Upper lobe of left lung (tissue), 6 donors: ENCODE results near the gene SYT8. TPM values are rescaled to one million over a fixed set of nuclear protein-coding genes. Genes with fewer than 3 reads are reported as not detected.

ENCODE experiments used
- ATAC-seq, 2 donors: fragments of 200-7000 bp; cut with Tn5 transposase; one replicate each; pipeline ENCODE4 v1.9.1; 2022; ENCODE audit warnings: mild to moderate bottlenecking in 2 of 2, moderate library complexity in 2 of 2; ENCODE audit not compliant: low FRiP score in 2 of 2
- DNase-seq, 2 donors: peaks; one replicate each; pipeline ENCODE4 v3.0.0-alpha.2; 2019 to 2020
- H3K27ac ChIP-seq, 4 donors: fragments of 200-600 bp; sonication (generic); one replicate each; pipeline ENCODE4 v1.5.1; 2016 to 2019
- H3K27me3 ChIP-seq, 4 donors: fragments of 200-600 bp; sonication (generic); one replicate each; pipeline ENCODE4 v1.5.1; 2017 to 2019
- H3K36me3 ChIP-seq, 4 donors: fragments of 200-600 bp; sonication (generic); one replicate each; pipeline ENCODE4 v1.5.1; 2016 to 2019
- H3K4me1 ChIP-seq, 4 donors: fragments of 200-600 bp; sonication (generic); one replicate each; pipeline ENCODE4 v1.5.1; 2018 to 2019
- H3K4me3 ChIP-seq, 4 donors: fragments of 200-600 bp; sonication (generic); one replicate each; pipeline ENCODE4 v1.5.1; 2017 to 2019; ENCODE audit warnings: mild to moderate bottlenecking in 2 of 4, moderate library complexity in 1 of 4
- H3K9me3 ChIP-seq, 4 donors: fragments of 200-600 bp; sonication (generic); one replicate each; pipeline ENCODE4 v1.5.1; 2018 to 2019
- EP300 ChIP-seq, 4 donors: sonication (generic); formaldehyde crosslinking; IDR thresholded peaks; one replicate each; pipeline ENCODE4 v1.5.1; 2017; ENCODE audit warnings: antibody characterized with exemption in 4 of 4, control low read depth in 2 of 4
- POLR2A ChIP-seq, 4 donors: fragments of 450-650 bp; IDR thresholded peaks; one replicate each; pipeline ENCODE4 v1.5.1; 2016 to 2017; ENCODE audit warnings: antibody characterized with exemption in 4 of 4, mild to moderate bottlenecking in 2 of 4
- POLR2AphosphoS5 ChIP-seq, 2 donors: sonication (generic); formaldehyde crosslinking; IDR thresholded peaks; one replicate each; pipeline ENCODE4 v1.5.1; 2017; ENCODE audit warnings: antibody characterized with exemption in 2 of 2
- WGBS, 2 donors: methylation state at CpG; one replicate each; pipeline ENCODE4 v1.1.5; 2017 to 2018; 5-methylcytosine and 5-hydroxymethylcytosine counted together
- total RNA-seq, 6 donors: library from RNA; depleted of rRNA in 4 of 6; stranded (reverse); fragments of >200 nt in 4 of 6; gene quantifications; one replicate each; pipeline versions ENCODE4 v1.1.0 to v1.2.1, GENCODE V29; 2016 to 2021
- TF ChIP-seq, protein P1 (sequence below), 6 experiments: fragments of 450-650 bp in 4 of 6; fragments of 200-600 bp in 2 of 6; sonication (generic) in 2 of 6; IDR thresholded peaks; one replicate each; pipeline ENCODE4 v1.5.1; 2016 to 2019; ENCODE audit warnings: antibody characterized with exemption in 6 of 6
- donor health status: DM: no; HTN: no; CAD: no; lungs with moderate emphysema.
- donor health status: DM: no; HTN: yes; CAD: no; lungs with severe emphysema.

Gene SYT8
- total RNA-seq, 6 donors from 2014 or later = 7.4 to 31.3 (median 22.9) TPM

DNA sequence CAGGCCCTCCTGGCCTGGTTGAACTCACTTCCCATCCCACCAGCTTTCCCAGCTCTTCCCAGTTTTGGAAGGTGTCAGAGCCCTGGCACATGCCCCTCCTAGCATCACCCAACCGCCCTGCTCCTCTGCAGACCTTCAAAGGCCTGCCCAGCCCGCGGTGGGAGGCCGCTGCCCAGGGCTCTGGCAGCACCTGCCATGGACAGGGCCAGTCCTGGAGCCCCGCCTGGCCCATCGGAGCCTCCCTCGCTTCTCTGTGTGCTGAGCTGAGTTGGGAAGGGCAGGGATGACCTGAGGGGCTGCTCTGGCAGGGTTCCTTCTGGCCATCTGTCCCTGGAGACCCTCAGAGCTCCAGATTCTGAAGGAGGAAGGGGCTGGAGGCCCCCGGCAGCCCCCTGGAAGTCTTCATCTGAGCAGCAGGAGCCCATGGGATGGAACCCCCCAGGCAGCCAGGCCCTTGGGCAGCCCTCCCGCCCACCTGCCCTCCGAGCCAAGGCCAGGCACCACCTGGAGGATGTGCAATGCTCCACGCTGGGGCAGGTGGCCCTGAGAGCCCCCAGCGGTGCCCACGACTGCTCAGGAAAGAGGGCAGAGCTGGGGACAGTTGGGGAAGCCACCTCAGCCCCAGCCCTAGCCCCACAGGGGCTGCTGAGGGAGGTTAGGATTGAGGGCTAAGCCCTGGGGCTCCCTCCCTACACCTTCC, 21.7 kb downstream of the SYT8 start:
- Histone ChIP-seq H3K4me1 (peaks cover 4 to 30% (median 10%) of the 10 kb centered on the region in 4 donors), H3K9me3 (no peaks in the 10 kb centered on the region), H3K27ac (no peak overlapping the region), H3K4me3 (no peak overlapping the region), H3K27me3 (no peaks in the 10 kb centered on the region), H3K36me3 (no peaks in the 10 kb centered on the region)
- DNase-seq = peak in 1 of 2 donors; percentile 68
- WGBS, 2 donors = 87 to 96% methylated on average over 4 to 13 of the region's 13 CpGs
- ATAC-seq = no peak
- no peak for TF ChIP-seq POLR2A (IDR thresholded peaks at IDR 0.05)
- no peak for TF ChIP-seq POLR2AphosphoS5 (IDR thresholded peaks at IDR 0.05)
- no peak for TF ChIP-seq EP300 (IDR thresholded peaks at IDR 0.05)
- TF ChIP-seq, protein P1, sequence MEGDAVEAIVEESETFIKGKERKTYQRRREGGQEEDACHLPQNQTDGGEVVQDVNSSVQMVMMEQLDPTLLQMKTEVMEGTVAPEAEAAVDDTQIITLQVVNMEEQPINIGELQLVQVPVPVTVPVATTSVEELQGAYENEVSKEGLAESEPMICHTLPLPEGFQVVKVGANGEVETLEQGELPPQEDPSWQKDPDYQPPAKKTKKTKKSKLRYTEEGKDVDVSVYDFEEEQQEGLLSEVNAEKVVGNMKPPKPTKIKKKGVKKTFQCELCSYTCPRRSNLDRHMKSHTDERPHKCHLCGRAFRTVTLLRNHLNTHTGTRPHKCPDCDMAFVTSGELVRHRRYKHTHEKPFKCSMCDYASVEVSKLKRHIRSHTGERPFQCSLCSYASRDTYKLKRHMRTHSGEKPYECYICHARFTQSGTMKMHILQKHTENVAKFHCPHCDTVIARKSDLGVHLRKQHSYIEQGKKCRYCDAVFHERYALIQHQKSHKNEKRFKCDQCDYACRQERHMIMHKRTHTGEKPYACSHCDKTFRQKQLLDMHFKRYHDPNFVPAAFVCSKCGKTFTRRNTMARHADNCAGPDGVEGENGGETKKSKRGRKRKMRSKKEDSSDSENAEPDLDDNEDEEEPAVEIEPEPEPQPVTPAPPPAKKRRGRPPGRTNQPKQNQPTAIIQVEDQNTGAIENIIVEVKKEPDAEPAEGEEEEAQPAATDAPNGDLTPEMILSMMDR (IDR thresholded peaks at IDR 0.05) = no peak

DNA sequence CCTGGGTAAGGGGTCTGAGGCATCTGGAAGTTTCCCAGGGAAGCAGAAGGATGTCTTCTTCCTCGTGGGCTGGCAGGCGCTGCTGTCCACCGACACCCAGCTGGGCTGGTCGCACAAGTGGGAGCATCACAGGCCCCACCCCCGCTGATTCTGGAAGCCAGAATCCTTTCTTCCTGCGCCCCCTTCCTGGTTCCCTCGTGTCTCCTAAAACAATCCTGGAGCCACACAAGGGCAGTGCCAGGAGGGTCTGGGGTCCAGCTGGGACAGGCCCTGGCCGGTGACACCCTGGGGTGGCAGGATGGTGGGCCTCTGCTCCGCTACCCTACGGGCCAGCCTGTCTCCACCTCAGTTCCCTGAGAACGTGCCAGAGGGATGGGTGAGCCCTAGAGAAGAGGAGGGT, 22.3 kb downstream of the SYT8 start:
- TF ChIP-seq, protein P1 (IDR thresholded peaks at IDR 0.05) = no peak
- no peak for TF ChIP-seq POLR2AphosphoS5 (IDR thresholded peaks at IDR 0.05)
- no peak for TF ChIP-seq POLR2A (IDR thresholded peaks at IDR 0.05)
- TF ChIP-seq EP300 (IDR thresholded peaks at IDR 0.05) = no peak
- ATAC-seq (no peak), DNase-seq (peak in 1 of 2 donors; percentile 44)
- H3K36me3 ChIP-seq = no peaks in the 10 kb centered on the region
- no peaks in the 10 kb centered on the region for H3K9me3 ChIP-seq
- H3K27me3 ChIP-seq = no peaks in the 10 kb centered on the region
- H3K4me3 ChIP-seq = no peak overlapping the region
- 80 to 84% methylated on average over 2 to 9 of the region's 11 CpGs for WGBS, 2 donors
- no peak overlapping the region for H3K27ac ChIP-seq
- H3K4me1 ChIP-seq = peaks cover 0 to 24% (median 5%) of the 10 kb centered on the region in 4 donors

DNA sequence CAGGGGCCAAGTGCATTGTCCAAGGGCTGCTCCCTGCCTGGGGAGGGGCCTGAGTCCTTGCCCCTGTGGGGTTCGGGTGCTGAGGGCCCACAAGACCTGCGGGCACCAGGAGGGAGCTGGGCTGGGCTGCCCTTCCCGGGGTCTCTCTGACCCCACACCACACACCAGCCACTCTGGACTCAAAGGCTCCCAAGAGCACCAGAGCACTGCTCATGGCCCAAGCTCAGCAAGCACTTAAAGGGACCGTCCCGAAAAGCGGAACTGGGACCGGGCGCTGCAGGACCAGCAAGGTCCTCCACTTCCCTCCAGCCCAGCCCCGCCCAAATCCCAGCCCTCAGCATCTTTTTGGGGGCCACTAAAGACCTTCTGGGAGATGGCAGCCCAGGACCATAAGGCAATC, 23.4 kb downstream of the SYT8 start:
- peaks cover 3 to 22% (median 4%) of the 10 kb centered on the region in 4 donors for H3K4me1 ChIP-seq
- TF ChIP-seq, protein P1 (IDR thresholded peaks at IDR 0.05) = no peak
- no peak for TF ChIP-seq POLR2AphosphoS5 (IDR thresholded peaks at IDR 0.05)
- TF ChIP-seq POLR2A (IDR thresholded peaks at IDR 0.05) = no peak
- no peak for TF ChIP-seq EP300 (IDR thresholded peaks at IDR 0.05)
- ATAC-seq = peak in 1 of 2 donors; percentile 36
- H3K27ac ChIP-seq = no peak overlapping the region
- DNase-seq = peak in 1 of 2 donors; percentile 53
- no peaks in the 10 kb centered on the region for H3K36me3 ChIP-seq
- H3K9me3 ChIP-seq = no peaks in the 10 kb centered on the region
- H3K4me3 ChIP-seq = no peak overlapping the region
- H3K27me3 ChIP-seq = no peaks in the 10 kb centered on the region
- WGBS, 2 donors = 83 to 85% methylated on average over 8 to 9 of the region's 9 CpGs

DNA sequence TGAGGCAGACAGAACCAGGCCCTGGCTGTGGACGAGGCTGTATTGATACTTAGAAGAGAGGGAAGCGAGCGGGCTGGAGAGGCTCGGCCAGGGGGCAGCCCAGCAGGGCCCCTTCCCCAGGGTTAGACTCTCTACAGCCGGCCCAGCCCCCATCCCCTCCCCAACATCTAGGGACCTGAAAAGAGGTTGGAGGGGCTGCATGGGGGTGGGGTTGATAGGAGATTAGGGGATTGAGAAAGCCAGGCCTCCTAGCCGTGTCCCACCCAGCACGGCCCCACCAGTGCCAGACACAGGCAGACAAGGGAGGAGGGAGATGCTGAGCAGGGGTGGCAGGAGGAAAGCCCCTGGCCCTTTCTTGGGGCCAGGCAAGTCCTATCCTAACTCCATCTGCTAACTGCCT, 23.8 kb downstream of the SYT8 start:
- DNase-seq (peak in 1 of 2 donors; percentile 40), ATAC-seq (no peak)
- Histone ChIP-seq H3K27ac (no peak overlapping the region), H3K4me1 (peaks cover 7 to 26% (median 9%) of the 10 kb centered on the region in 4 donors), H3K36me3 (no peaks in the 10 kb centered on the region), H3K9me3 (no peaks in the 10 kb centered on the region), H3K27me3 (no peaks in the 10 kb centered on the region), H3K4me3 (no peak overlapping the region)
- 74 to 92% methylated on average over 6 to 7 of the region's 7 CpGs for WGBS, 2 donors
- no peak for TF ChIP-seq POLR2A (IDR thresholded peaks at IDR 0.05)
- TF ChIP-seq, protein P1 (IDR thresholded peaks at IDR 0.05) = no peak
- TF ChIP-seq POLR2AphosphoS5 (IDR thresholded peaks at IDR 0.05) = no peak
- TF ChIP-seq EP300 (IDR thresholded peaks at IDR 0.05) = no peak

DNA sequence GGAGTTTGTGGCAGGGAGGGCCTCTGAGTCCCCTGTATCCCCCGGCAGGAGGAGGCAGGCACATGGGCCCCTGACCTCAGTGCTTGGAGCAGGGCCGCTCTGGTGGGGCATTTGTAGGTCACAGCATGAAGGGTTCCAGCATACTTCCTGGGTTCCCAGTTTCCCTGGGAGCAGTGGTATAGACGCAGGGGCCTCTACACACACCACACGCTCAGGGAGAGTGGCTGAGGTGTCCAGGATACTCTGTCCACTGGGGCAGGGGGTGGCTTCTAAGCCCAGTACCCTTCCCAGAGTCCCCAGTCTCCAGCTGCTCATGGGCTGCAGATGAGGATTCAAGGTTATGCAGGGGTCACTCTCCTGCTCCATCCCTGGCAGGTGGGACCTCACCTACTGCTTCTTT, 24.2 kb downstream of the SYT8 start:
- Histone ChIP-seq H3K27ac (no peak overlapping the region), H3K27me3 (no peaks in the 10 kb centered on the region), H3K4me3 (no peak overlapping the region), H3K4me1 (peaks cover 12 to 30% (median 13%) of the 10 kb centered on the region in 4 donors), H3K9me3 (no peaks in the 10 kb centered on the region), H3K36me3 (no peaks in the 10 kb centered on the region)
- ATAC-seq = no peak
- no peak for TF ChIP-seq EP300 (IDR thresholded peaks at IDR 0.05)
- 65 to 83% methylated on average over 2 to 4 of the region's 4 CpGs for WGBS, 2 donors
- no peak for DNase-seq
